ENCODE data around the gene MAP7D1.

MAP7D1 gene

DNA sequence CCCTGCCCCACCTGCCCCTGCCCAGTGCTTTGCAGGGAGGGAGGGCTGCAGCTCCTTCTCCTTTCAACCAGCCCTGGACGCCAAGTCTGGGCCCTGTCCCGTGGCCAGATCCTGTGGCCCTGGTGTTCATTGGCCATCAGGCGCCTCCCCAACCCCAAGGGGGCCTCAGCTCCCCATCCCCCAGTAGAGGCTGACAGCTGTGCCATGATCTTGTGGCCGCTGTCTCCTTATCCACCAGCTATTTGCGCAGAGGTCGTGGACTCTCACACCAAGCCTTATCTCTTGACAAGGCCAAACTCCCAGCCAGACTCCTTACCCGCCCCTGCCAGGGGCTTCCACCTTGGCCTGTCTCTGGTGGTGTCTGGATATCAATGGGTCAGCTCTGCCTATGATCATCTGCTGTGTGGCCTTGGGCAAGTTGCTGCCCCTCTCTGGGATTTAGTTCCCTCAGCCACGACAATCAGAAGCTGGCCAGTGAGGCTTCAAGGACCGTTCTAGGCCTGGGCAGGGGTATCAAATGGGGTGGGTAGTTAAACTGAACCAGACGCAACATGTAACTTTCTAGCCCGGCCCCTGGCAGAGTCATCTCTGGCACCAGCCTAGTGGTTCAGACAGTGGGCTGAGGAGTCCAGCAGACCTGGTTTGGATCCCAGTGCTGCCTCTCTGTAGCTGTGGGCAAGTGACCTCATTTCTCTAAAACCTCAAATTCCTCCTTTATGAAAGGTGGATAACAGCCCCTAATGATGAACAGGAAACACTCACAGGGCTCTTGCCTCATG is 27.6 kb upstream of the MAP7D1 start:
- peak; percentile 47 for DNase-seq

DNA sequence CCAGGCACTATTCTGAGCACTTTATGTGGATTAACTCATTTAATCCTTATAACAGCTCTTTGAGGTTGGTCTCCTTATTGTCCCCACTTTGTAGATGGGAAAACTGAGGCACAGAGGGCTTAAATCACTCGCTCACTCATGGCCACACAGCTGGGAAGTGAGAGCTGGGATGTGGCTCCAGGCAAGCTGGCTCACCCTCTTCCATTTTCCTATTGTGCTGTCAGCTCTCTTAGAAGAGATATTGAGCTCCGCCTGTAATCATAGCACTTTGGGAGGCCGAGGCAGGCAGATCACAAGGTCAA is 27.1 kb upstream of the MAP7D1 start:
- no peak for DNase-seq

DNA sequence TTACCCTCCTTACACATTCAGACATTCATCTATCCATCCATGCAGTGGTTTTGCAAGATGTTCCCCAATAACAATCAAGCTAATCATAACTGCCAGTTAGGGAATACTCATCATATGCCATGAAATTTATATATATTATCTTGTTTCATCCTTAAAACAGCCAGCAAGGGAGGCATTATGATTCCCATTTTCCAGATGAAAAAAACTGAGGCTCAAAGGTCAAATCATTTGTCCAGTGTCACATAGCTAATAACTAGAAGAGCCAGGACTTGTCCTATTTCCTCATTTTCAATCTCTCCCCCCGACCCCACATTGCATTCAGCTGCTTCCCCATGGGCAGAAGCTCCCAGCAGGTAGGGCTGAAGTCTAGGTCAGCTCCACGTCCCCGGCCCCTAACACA is 23.9 kb upstream of the MAP7D1 start:
- DNase-seq: no peak

DNA sequence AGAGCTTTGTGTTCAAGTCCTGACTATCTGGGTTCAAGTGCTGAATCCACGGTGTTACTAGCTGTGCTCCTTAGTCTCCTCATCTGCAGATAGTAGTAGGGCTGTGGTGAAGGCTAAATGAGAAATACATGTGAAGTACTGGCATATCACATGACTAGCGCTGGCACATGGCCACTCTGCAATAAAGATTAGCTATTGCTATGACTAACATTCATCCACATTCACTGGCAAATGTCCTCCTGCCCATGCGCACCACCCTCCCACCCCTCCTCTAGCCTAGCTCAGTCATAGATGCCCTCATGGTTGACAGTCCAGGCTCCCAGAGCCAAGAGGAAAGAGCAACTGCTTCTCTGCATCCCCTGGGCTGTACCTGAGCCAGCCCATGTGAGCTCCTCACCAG is 22.5 kb upstream of the MAP7D1 start:
- DNase-seq: peak; percentile 40

DNA sequence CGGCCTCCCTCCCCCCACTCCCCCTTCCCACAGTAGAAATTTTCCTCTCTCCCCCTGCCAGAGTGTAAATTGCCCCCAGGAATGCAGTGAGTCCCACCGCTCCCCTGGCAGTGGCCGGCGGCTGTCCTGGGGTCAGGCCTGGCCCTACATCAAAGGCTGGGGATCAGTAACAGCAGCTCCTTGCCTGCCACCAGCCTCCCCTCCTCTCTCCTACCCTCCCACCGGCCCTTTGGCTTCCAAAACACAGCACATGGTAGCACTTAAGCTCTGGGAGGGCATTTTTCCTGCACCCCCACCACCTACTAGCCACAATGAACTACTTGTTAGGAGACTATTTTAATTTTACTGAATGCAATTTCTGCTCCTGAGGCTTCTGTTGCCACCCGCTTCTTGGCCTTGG is 21.9 kb upstream of the MAP7D1 start:
- no peak for DNase-seq

DNA sequence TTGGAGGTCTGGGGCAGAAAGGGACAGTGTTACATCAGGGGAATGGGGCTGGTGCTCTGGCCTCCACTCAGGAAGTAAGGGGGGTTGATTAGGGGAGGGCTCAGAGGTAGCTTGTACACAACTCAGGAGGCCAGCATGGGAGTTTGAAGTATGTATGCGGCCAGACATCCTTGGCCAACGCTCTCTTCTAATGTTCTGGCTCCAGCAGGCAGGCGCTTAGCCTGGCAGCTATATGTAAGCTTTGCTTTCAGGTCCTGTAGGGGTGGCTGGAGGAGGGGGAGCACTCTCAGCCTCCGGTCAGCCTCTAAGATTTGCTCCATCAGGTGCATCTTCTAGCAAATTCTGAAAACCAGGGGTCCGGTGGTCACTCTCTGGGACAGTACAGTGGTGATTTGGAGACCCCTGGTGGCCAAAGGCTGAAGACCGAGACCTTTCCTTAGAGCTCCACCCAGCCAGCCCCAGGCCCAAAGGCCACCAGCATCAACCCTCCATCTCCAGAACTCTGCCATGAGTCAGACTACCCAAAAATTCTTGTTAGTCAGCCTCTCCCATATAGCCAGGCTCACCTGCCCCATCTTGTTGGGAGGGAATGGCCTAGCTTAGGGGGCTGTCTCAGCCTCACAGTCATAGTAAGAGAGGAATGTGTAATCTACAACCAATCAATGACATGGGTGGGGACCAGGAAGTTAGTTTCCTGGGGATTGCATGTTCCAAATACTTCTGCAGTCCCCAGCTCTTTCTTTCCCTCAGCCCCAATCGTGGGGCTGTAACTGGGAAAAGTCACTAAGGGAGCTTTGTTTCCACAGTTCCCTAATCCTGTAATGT is 21.2 kb upstream of the MAP7D1 start:
- DNase-seq: peak; percentile 35

DNA sequence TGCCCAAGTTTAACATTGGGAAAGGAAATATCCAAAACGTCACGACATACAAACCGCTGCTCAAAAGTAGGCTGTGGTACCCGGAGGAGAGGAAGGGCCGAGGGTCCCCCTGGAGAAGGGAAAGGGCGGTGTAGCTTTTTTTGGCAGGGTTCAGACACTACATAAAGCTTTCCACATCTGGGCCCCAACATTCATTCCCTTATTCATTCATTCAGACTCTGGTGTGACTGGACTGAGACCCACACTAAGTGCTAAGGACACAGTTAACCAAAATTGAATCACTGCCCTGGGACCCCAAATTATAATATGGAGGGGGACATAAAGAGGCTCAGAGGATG is 20.7 kb upstream of the MAP7D1 start:
- no peak for DNase-seq

DNA sequence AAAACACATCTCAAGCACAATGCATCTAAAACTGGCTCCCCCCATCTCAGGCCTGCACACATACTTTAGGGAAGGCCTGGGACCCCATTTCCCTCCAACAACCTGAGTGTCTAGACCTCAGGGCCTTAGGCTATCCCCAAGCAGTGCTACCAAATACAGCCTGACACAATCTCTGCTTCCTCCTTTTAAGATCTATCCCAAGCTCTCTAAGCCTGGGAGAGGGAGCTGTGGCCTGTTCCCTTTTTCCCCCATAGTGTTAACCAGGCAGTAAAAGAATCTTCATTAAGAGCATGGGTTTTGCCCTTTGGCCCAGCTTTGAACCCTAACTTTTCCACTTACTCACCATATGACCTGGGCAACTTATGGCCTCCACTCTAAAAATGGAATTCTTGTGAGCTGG is 20.2 kb upstream of the MAP7D1 start:
- no peak for DNase-seq

DNA sequence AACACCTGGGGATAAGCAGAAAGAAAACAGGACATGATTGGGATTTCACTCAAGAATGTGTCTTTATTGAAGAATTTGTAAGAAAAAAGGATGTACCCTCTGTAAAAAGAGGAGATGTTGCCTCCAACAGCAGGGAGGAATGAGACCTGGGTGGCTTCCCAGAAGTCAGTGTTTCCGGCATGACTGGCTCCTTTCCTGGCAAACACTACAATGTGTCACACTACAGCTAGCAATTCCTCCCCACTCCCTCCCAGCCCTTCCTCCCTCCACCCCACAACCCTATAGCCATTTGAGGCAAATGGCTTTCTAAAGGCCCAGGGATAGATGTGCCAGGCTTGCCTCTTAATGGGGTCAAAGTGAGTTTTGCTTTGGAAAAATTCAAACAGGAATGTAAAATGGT is 19.4 kb upstream of the MAP7D1 start:
- no peak for DNase-seq

DNA sequence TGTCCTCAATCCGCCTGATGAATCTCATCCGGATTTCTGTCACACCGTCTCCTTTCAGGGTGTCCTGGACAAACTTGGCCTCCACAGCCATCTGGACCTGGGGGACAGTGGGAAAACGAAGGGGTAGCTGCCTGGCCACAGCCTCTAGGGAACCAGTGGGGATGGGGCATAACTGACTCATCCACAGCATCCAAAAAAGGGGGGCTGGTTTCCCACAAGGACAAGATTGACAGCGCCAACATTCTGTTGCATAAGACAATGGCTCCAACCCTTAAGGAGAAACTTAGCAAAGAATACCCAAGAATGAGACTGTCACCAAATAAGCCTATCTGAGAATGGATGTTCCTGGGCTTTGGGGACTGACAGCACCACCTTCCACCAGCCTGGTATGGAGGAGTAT is 18.7 kb upstream of the MAP7D1 start:
- DNase-seq: no peak

DNA sequence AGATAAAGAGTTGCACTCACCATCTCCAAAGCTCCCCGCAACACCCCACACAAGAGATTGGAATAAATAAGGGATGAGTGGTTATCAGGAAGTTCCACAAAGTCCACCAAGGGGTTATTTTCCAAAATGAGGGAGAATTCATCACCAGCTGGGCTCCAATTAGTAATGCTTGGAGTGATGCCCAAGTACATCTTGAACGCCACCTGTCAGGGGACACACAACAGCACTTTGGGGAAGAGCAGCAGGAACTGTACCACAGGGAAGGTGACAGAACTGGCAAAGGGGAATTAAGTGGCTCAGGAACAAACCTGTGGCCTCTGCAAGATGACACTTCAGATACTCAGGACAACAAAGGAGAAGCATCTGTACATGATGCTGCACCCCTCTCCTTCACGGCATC is 18.2 kb upstream of the MAP7D1 start:
- no peak for DNase-seq

DNA sequence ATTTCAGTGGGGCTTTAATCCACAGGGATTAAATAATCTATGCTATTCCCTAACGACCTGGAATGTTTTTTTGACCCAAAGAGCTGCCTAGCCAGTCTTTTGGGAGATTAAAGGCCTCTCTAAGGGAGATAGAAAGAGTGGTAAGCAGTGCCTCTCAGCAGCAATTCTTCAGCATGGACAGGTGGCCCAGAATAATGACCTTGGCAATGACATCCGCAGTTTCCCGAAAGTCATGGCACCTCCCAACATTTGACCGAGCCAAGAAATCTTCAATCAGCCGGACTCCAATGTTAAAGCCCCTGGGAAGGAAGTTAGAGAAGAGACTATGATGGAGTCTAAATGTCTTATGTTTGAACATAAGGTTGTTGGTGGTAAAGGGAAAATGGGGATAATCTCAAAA is 16.4 kb upstream of the MAP7D1 start:
- no peak for DNase-seq

DNA sequence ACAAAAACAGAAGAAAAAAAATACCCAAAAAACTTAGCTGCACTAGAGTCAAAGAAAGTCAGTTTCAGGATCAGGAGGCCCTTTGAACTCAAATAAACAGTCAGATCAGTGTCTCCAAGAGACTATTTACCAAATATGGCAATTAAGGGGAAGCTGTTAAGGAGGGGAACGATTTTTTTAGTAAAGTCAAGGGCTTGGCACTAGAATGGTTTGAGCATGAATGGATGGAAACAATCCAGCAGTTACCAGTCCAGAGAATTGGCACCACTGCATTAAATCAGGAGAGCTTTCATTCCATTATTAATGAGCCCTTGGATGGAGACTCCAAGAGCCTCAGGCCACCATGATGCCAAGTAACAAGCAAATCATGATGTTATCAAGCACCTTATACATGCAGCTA is 13.8 kb upstream of the MAP7D1 start:
- peak; percentile 19 for DNase-seq

DNA sequence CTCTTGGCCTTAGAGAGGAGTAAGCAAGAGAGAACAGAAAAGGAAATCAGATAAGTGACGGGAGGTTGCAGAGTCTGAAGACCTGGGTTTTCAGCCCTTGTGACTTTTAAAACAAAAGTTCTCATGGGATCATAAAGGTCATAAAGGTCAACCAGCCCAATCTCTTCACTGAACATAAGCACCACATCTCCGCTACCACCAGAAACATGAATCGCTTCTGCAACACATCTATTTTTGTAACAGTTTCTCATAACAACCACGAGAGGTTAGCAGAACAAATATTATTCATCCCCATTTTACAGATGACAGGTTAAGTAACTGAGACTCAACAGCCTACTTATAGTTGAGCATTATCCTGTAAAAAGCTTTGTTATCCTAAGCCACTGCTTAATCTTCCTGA is 12.5 kb upstream of the MAP7D1 start:
- DNase-seq: peak; percentile 22

DNA sequence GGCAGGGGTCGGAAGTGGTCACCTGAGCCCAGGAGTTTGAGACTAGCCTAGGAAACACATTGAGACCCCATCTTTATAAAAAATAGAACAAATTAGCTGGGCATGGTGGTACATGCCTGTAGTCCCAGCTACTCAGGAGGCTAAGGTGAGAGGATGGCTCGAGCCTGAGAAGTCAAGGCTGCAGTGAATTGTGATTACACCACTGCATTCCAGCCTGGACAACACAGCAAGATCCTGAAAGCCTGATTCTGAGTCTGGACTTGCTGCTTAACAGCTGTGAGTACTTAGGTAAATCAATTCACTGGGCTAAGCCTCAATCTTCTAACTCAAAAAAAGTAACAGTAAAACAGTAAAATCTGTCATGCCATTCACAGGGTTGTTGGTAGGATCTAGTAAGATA is 11.5 kb upstream of the MAP7D1 start:
- DNase-seq: no peak

DNA sequence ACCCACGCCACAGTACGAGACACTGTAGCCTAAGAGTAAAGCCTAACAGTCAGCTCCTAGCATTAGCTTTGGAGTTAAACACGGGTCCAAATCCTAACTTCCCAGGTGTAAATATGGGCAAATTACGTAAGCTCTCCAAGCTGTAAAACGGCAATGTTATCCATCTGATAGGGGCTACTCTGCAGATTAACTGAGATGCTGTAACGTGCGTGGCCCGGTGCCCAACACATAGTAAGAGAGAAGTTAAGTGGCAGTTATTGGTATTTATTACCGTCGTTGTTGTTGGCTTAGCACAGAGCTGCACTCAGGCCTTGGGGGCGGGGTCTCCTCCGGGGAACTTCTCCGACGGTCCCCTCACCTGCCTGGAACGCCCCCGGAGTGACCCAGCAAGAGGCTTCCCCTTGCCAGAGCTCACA is 7.1 kb upstream of the MAP7D1 start:
- DNase-seq: no peak

DNA sequence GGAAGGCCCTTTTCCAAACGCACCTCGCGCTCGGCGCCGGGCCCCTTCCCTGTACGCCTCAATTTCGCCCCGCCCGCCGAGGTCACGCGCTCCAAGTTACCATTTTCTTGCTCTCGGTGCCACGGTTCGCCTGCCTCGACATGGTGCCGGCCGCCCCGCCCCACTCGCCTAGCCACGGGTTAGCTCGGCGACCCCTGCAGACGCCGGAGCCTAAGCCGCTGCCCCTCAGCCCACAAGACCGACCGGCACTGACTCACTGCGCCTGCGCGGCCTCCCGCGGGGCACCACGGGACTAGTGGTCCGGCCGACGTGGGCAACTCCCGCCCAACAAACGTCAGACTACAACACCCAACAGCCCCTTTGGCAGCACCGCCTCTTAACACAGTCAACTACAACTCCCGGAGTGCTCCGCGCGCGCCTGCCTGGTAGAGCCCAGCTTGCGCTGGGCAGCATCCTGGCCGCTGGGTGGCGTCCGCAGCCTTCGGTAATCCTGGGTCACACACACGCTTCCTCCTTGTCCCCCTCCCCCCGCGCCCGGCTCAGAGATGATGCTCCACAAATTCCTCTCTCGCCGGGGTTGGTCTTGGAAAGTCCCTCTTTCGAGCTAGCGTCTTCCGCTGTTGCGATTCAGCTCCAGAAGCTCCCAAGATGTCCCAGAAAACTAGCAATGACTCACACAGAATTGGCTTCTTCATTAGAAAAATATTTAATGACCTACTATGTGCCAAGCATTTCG is 6.6 kb upstream of the MAP7D1 start, which contains the start of gene TRAPPC3:
Gene TRAPPC3, minus strand, starts transcription at position 250 of the 736 bp plus-strand sequence. Its CDS starts 108 bp downstream, at position 142.
- DNase-seq: peak; percentile 99

DNA sequence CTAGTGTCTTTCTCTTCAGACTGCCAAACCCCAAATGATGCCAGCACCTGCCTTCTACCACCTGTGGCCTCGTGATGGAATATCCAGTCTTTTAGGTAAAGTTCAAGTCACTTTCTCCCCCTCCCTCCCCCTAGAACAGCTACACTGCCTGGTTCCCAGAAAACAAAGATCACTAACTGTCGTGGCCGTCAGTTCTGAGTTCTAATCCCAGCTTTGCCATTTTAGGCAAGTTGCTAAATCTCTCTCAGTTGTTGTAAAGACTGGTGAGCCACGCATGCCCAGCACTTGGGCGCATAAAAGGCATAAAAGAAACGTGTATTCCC is 6.0 kb upstream of the MAP7D1 start:
- DNase-seq: no peak

DNA sequence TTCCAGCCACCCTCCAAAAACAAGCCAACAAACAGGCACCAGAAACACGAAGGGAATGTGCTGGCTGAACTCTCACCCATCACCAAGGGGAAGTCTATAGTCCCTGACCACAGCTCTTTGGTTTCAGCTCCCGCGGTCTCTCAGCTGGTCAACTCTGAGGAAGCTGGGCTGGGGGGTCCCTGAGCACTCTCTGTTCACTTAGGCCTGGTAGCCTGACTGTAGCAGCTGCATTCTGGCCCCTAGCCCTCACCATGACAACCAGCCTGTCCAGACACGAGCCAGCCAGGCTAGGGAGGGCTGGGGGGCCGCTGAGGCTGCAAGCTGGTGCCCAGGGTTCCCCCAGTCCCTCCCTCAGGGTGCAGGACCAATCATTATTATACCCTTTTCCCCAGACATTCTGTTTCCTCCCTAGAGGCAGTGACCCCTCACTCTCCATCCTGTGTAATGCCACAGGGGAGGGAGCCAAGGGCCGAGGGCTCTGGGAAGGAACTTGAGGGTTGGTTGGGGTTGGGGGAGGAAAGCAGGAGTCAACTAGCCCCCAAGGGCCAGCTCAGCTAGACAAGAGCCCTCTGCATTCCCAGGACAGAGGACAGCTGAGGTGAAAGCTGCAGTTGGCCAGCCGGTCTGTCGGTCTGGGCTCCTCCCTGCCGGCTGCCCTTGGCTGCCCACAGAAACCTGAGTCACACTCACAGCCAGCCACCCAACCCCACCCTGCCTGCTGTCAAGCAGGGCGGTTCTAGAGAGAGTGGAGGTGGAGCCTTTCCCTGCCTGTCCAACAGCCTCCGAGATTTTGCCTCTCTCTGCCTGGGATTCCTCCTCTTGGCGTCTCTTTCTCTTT is 5.4 kb upstream of the MAP7D1 start:
- peak; percentile 89 for DNase-seq

DNA sequence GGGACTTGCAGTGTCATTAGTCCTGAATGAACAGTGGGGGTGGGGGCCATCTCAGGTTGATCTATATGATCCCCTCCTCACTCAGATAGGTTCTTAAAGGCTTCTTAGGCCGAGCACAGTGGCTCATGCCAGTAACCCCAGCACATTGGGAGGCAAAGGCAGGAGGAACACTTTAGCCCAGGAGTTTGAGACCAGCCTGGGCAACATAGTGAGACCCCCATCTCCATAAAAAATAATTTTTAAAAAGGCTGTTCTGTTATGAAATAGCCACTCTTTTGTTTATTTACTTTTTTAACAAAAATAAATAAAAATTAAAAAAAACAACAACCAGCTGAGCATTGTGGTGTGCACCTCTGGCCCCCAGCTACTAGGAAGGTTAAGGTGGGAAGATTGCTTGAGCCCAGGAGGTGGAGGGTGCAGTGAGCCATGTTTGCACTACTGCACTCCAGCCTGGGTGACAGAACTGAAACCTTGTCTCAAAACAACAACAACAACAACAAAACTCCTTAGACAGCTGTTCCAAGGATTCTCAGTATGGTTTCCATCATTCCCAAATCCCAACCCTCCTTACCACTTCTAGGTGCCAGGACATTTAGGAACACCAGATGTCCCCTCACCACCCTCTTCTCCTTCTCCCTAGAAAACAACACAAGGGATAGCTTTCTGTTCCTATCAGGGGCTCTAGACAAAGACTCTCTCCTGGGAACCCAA is 4.7 kb upstream of the MAP7D1 start:
- no peak for DNase-seq

DNA sequence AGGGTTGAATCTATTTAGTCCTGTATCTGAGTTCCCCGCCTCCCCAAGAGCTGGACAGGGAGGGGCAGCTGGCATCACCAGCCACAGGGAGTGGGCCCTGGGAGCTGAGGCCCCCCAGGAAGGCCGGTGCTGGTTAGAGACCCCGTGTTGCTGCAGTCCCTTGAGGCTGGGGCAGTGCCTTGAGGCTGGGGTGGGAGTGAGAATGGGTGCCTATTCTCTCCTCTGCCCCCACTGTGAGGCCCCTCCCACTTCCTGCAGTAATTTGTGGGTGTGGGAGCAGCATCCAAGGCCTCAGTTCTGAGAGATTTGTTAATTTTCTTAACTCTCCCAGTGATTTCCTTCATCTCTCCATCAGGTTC is 4.1 kb upstream of the MAP7D1 start:
- DNase-seq: peak; percentile 9

DNA sequence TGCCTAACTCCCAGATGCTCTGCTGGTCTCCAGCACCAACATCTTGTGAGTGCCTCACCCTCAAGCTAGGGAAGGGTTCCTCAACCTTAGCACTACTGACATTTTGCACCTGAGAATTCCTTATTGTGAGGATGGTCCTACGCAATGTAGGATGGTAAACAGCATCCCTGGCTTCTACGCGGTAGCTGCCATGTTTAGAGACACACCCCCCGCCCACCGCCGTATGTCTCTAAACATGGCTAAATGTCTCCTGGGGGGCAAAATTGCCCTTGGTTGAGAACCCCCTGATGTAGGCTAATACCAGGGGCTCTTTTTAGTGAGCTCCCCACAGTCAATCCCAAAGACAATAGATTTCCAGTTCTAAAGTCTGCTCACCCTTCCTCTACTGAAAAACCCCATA is 2.5 kb upstream of the MAP7D1 start:
- DNase-seq: no peak

DNA sequence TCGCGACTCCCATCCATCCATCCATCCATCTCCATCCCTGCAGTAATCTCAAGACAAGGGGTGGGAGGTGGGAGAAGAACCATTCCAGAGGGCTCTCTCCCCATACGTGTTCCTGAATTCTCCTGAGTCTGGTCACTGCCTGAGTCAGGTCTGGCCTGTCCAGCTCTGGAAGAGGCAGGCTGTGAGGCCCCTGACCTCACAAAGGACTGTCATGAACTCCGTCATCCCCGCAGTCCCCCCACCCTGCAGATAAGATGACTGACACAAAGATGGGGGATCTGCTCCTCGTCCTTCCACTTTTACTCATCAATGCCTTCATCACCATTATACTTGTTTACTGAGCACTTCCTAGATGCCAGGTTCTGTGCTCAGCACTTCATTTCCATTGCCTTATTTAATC is 1.6 kb upstream of the MAP7D1 start:
- DNase-seq: no peak

Data from MV-4-11 (cell line).